Activated naive CD4-positive, alpha-beta T cell treated with anti-CD3 and anti-CD28 coated beads, Interleukin-2, amount 50 U/mL, for 72 hours (primary cell): ENCODE measurements around the gene SP7. TPM values are rescaled to one million over a fixed set of nuclear protein-coding genes. Genes with fewer than 3 reads are reported as not detected.
"Not testable (repeated sequence)": the region's sequence is repeated elsewhere in the genome, so short reads cannot be mapped to it uniquely, and the experiment has no call there.

Source experiments
- ATAC-seq, 2 donors: fragments of 150-1000 bp; cut with Tn5 transposase; 2 replicates each; pipeline ENCODE4 v1.10.0; 2021; ENCODE audit warnings: mild to moderate bottlenecking in 2 of 2, moderate library complexity in 2 of 2
- DNase-seq, 2 donors: peaks; one replicate each; pipeline ENCODE4 v3.0.0; 2021 to 2022; ENCODE audit warnings: low spot score in 2 of 2
- H3K27ac Mint-ChIP-seq, 2 donors: one replicate each; pipeline ENCODE4 v1.8.0; 2022; ENCODE audit warnings: mild to moderate bottlenecking in 2 of 2, mixed read lengths in 2 of 2
- H3K36me3 Mint-ChIP-seq, 2 donors: one replicate each; pipeline ENCODE4 v1.8.0; 2022; ENCODE audit warnings: mixed read lengths in 2 of 2
- H3K9me3 Mint-ChIP-seq, 2 donors: one replicate each; pipeline ENCODE4 v1.8.0; 2022; ENCODE audit warnings: mixed read lengths in 2 of 2
- total RNA-seq, 2 donors: library from RNA; stranded (reverse); gene quantifications; one replicate each; pipeline ENCODE4 v1.2.3, GENCODE V29; 2022

The SP7 gene
- not detected for total RNA-seq

- Mint-ChIP-seq H3K27ac (no peak within 1 kb of the TSS), H3K9me3 (no peaks in the 10 kb centered on the region), H3K36me3 (no peaks in the 10 kb centered on the region)
- no peak for DNase-seq
- no peak for ATAC-seq
Measured at GRCh38 chr12:53336181-53336681, at the start of gene SP7. Gene SP7, minus strand, starts transcription at chr12:53336354. Its CDS starts 708 bp downstream, at chr12:53335646.

GRCh38 chr12:53383258-53383657 lies 47.1 kb upstream of the SP7 start:
- no peaks in the 10 kb centered on the region for H3K9me3 Mint-ChIP-seq
- H3K36me3 Mint-ChIP-seq: peaks cover 31 to 51% of the 10 kb centered on the region in 2 donors
- no peak for DNase-seq
- ATAC-seq: no peak
- H3K27ac Mint-ChIP-seq: no peak overlapping the region

GRCh38 chr12:53381731-53382630 lies 45.8 kb upstream of the SP7 start:
- peaks cover 31 to 45% of the 10 kb centered on the region in 2 donors for H3K36me3 Mint-ChIP-seq
- peak overlapping the region; percentile 83 to 88 for H3K27ac Mint-ChIP-seq
- H3K9me3 Mint-ChIP-seq: no peaks in the 10 kb centered on the region

GRCh38 chr12:53380794-53381730 lies 44.9 kb upstream of the SP7 start:
- ATAC-seq: no peak
- H3K9me3 Mint-ChIP-seq: no peaks in the 10 kb centered on the region
- peak overlapping the region; percentile 83 to 88 for H3K27ac Mint-ChIP-seq

More at GRCh38 chr12:53381731-53382630, 45.8 kb upstream of the SP7 start:
- no peak for ATAC-seq
- peak in 1 of 2 donors; percentile 31 for DNase-seq

GRCh38 chr12:53380104-53380793 lies 44.1 kb upstream of the SP7 start, which contains the start of gene SP1:
Gene SP1, plus strand, starts transcription at chr12:53380176. Its CDS starts 116 bp downstream, at chr12:53380292.
- H3K9me3 Mint-ChIP-seq: no peaks in the 10 kb centered on the region
- H3K27ac Mint-ChIP-seq: peak within 1 kb of the TSS; percentile 83 to 88
- ATAC-seq: peak; percentile 35 to 65
- peaks cover 31 to 39% of the 10 kb centered on the region in 2 donors for H3K36me3 Mint-ChIP-seq
- peak; percentile 90 for DNase-seq

More at GRCh38 chr12:53380794-53381730, 44.9 kb upstream of the SP7 start:
- no peak for DNase-seq
- peaks cover 31 to 42% of the 10 kb centered on the region in 2 donors for H3K36me3 Mint-ChIP-seq

- Mint-ChIP-seq H3K27ac (no peak overlapping the region), H3K9me3 (no peaks in the 10 kb centered on the region), H3K36me3 (peaks cover 31 to 36% of the 10 kb centered on the region in 2 donors)
- peak; percentile 80 to 81 for ATAC-seq
- DNase-seq: peak; percentile 98 to 99
Measured at GRCh38 chr12:53379389-53380103, 43.4 kb upstream of the SP7 start.

- ATAC-seq (no peak), DNase-seq (no peak)
- no peaks in the 10 kb centered on the region for H3K9me3 Mint-ChIP-seq
- H3K27ac Mint-ChIP-seq: no peak overlapping the region
- H3K36me3 Mint-ChIP-seq: peaks cover 29 to 31% of the 10 kb centered on the region in 2 donors
Measured at GRCh38 chr12:53378724-53379388, 42.7 kb upstream of the SP7 start.

GRCh38 chr12:53378222-53378621 lies 42.1 kb upstream of the SP7 start:
- Mint-ChIP-seq H3K36me3 (peaks cover 22 to 26% of the 10 kb centered on the region in 2 donors), H3K9me3 (no peaks in the 10 kb centered on the region), H3K27ac (no peak overlapping the region)
- DNase-seq (no peak), ATAC-seq (no peak)

GRCh38 chr12:53376747-53377146 lies 40.6 kb upstream of the SP7 start:
- H3K36me3 Mint-ChIP-seq: peaks cover 8 to 11% of the 10 kb centered on the region in 2 donors
- H3K27ac Mint-ChIP-seq: peak overlapping the region in 1 of 2 donors; percentile 39
- H3K9me3 Mint-ChIP-seq: no peaks in the 10 kb centered on the region
- ATAC-seq (no peak), DNase-seq (no peak)

- not testable (repeated sequence) for ATAC-seq, H3K36me3 Mint-ChIP-seq, DNase-seq, H3K9me3 Mint-ChIP-seq
- H3K27ac Mint-ChIP-seq: peak overlapping the region in 1 of 2 donors; percentile 70
Measured at GRCh38 chr12:53374277-53374676, 38.1 kb upstream of the SP7 start.

GRCh38 chr12:53373554-53374133 lies 37.5 kb upstream of the SP7 start:
- H3K9me3 Mint-ChIP-seq, ATAC-seq, H3K36me3 Mint-ChIP-seq, DNase-seq: not testable (repeated sequence)
- peak overlapping the region in 1 of 2 donors; percentile 70 for H3K27ac Mint-ChIP-seq

GRCh38 chr12:53365245-53365904 lies 29.2 kb upstream of the SP7 start:
- Mint-ChIP-seq H3K9me3 (peaks cover 0 to 4% of the 10 kb centered on the region in 2 donors), H3K36me3 (no peaks in the 10 kb centered on the region), H3K27ac (peak overlapping the region; percentile 79 to 93)
- DNase-seq (no peak), ATAC-seq (peak in 1 of 2 donors; percentile 54)

GRCh38 chr12:53361638-53362037 lies 25.5 kb upstream of the SP7 start:
- DNase-seq, H3K36me3 Mint-ChIP-seq, H3K27ac Mint-ChIP-seq, ATAC-seq, H3K9me3 Mint-ChIP-seq: not testable (repeated sequence)

GRCh38 chr12:53358836-53359419 lies 22.8 kb upstream of the SP7 start:
- DNase-seq (no peak), ATAC-seq (no peak)
- H3K27ac Mint-ChIP-seq: no peak overlapping the region
- no peaks in the 10 kb centered on the region for H3K9me3 Mint-ChIP-seq
- no peaks in the 10 kb centered on the region for H3K36me3 Mint-ChIP-seq
